Measurements from ENCODE around the gene ATP6V0E2. TPM values are rescaled to one million over a fixed set of nuclear protein-coding genes. Genes with fewer than 3 reads are reported as not detected.

ATP6V0E2 gene
- total RNA-seq = 132 TPM

GRCh38 chr7:149873074-149873969 is at the start of gene ATP6V0E2:
TSS of gene ATP6V0E2 (plus strand) at chr7:149873969. CDS start at chr7:149874066, 97 bp downstream.

GRCh38 chr7:149838224-149838991 is 35.4 kb upstream of the ATP6V0E2 start, which contains the start of gene ZNF862:
TSS of gene ZNF862 (plus strand) at chr7:149838375. CDS start at chr7:149838612, 237 bp downstream.

Small RNA genes lying within 50 kb of the gene (small RNA-seq; reads per million reads assigned to genes)
- gene AC093458.1 (ENCODE audit: low replicate concordance) = not detected

Other genes starting within 250 kb of the ATP6V0E2 start
- gene ZNF467, start 100.4 kb upstream of the ATP6V0E2 start, total RNA-seq = 1.3 TPM
- 28.2 TPM for gene ZNF862, start 35.6 kb upstream of the ATP6V0E2 start, total RNA-seq

Data from parietal lobe (tissue), 2 donors.